ENCODE measurements around the gene DSCAM.

DSCAM gene

GRCh38 chr21:40760821-40761220 is 86.1 kb downstream of the DSCAM start:
- no peak for DNase-seq

DNA sequence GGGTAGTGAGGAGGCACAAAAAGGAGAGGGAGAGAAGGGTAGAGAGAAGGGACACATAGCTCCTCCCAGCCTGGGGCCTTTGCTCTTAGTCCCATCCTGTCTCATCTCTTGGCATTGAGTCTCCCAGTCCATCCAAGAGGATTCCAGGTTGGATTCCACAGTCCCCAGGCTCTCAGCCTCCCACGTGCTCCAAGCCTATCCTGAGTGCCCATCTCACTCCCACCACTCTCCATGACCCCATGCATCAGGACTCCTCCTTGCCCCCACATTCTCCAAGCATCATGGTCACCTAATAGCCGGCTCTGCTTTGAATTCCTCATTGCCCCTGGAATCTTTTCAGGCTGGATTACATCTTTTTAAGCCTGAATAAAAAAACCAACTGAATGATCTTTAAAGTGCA is 87.9 kb downstream of the DSCAM start:
- DNase-seq = no peak

DNA sequence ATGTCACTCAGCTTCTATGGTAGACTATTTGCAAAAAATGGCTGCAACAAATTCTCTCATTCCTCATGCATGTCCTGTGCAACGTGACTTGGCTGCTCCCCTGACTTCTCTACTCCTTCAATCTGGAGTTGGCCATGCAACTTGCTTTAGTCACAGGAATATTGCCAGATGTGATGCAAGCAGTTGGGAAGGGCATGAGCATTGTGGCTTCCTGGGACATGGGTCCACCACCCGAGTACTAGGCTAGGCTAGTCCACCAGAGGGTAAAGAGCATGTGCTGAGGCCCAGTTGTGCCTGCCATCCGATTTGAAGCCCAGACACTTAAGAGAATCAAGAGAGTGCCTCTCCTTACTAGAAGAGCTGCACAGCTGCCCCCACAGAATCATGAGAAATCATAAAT is 89.6 kb downstream of the DSCAM start:
- DNase-seq = no peak

DNA sequence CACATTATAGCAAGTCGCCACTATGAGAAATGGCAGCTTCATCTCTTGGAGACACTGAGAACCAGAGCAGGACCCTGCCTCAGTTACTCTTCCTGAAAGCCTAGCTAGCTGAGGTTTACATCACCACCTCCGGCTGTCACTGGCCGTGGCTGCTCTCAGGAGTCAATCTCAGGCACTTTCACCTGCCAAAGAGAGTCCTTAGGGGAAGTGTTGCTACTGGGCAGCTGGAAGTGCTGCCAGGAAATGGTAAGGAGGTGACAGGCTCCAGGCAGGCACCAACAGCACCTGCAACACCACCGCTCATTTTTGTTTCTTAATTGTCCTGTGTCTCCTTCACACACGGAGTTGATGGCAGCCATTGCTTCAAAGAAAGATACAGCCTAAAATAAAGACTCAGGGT is 92.5 kb downstream of the DSCAM start:
- no peak for DNase-seq

DNA sequence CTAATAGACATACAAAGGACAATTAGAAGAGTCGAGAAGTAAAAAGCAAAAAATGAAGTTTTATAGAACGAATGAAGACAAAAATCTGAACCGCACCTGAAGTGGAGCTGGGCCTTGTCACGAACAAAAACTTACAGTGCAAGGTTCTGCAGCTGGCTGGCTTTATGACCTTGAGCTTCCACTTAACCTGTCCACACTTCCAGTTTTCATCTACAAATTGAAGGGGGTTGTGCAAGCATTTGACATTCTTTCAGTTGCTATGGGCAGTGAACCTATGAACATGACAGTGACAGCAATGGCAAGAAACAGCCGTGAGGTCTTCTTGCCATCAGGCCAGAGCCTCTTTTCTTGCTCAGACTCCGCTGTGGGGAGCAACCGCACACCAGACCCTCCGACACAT is 93.2 kb downstream of the DSCAM start:
- DNase-seq = no peak

GRCh38 chr21:40752125-40752524 is 94.8 kb downstream of the DSCAM start:
- DNase-seq = no peak

GRCh38 chr21:40751221-40751620 is 95.7 kb downstream of the DSCAM start:
- no peak for DNase-seq

DNA sequence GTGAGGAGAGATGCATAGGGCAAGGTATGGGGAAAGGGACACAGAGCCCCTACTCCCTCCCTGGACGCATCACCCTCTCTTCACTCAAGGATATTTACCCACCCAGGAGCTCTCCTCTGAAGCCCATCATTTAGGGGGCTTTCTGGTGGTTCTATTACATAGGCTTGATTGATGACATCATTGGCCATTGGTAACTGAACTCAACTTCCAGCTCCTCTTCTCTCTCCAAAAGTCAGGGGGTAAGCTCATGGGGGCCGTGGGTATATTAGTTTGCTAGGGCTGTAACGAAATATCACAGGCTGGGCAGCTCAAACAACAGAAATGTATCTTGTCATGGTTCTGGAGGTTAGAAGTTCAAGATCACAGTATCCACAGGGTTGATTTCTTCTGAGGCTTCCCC is 110.8 kb downstream of the DSCAM start:
- no peak for DNase-seq

DNA sequence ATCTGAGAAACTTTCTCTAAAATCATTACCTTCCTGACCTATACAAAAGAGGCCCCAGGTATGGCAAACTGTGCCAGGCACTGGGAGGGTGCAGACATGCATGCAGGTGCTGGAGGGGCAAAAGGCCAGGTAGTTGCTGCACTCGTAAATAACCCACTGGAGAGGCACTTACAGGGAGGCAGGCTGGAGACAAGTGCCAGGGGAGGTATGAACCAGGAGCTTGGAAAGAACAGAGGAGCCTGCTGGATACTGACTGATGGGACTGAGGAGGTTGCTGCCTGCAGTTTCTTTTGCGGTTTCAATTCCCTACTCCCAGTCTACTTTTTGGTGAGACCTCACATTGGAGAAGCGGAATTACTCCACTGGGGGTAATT is 113.9 kb downstream of the DSCAM start:
- no peak for DNase-seq

- DNase-seq = no peak
These were observed 114.5 kb downstream of the DSCAM start for GRCh38 chr21:40732253-40733023.

DNA sequence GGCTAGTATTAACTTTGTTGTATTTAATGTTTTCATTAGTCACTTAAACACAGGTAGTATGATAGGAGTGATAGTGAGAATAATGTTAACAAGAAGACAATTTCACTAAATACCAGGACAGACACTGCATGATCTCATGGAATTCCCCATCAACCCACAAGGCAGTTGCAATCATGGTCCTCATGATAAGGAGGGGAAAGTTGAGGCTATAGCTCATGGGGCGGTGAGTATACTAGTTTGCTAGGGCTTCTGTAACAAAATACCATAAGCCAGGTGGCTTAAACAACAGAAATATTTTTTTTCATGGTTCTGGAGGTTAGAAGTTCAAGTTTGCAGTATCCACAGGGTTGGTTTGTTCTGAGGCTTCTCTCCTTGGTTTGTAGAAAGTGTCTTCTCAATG is 115.8 kb downstream of the DSCAM start:
- no peak for DNase-seq

- DNase-seq = no peak
These were observed 116.5 kb downstream of the DSCAM start for GRCh38 chr21:40730426-40730800.

DNA sequence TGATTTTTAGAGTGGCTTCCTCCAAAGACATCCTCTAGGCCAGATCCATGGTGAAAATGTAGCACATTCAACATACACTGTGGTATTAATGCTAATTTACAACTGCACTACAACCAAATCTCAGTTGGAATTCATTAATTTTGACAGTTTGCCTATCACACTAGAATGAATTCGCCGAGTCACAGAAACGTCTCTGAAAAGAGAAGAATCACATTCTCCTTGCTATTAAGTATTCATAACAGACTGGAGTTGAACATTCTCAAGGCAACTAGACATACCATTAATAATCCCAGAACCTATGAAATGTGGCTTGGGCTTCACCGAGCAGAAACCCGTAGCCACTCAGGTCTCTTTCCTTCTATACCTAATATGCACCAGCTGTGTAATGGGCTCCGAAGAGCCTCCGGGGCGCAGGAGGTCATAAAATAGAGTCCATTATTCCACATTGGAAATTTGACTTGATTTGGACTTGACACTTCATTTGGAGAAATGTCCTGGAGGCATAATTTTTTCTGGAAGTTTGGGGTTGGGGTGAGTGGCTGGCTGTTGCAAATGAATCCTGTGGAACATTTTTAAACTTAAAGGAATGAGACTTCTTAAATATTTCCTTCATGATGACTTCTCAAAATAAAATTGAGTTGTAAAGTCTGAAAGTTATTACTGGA is 117.1 kb downstream of the DSCAM start:
- no peak for DNase-seq

GRCh38 chr21:40723966-40724365 is 123.0 kb downstream of the DSCAM start:
- DNase-seq = no peak

DNA sequence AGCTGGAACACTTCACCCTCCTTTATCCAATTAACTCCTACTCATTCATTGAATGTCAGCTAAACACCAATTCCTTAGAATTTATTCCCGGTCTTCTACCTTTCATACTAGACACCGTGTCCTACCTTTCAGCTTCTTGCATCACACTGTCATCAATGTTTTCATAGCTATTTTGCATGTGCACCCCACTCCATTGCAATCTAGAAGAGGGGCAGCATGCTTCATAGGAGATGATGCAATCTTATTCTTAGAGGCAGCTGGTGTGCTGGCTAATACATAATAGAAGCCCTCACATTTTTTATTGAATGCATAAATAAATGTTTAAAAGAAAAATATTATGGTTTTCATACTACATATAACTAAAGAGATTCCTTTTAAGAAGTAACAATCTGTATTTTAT is 123.6 kb downstream of the DSCAM start:
- no peak for DNase-seq

DNA sequence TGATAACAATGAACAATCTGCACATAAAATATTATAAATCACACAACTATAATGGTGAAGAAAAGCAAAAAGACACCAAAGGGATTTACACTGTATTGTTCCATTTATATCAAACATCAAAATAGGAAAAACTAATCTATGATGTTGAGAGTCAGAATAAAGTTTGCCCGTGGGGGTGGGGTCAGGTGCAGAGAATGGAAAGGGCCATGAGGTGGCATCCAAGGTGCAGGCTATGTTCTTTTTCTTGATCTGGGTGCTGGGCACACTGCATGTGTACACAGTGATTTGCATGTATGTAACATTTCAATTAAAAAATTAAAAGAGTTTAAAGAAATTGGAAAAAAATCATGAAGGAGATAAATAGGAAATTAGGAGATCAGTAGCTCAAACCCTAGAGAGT is 127.3 kb downstream of the DSCAM start:
- DNase-seq = no peak

DNA sequence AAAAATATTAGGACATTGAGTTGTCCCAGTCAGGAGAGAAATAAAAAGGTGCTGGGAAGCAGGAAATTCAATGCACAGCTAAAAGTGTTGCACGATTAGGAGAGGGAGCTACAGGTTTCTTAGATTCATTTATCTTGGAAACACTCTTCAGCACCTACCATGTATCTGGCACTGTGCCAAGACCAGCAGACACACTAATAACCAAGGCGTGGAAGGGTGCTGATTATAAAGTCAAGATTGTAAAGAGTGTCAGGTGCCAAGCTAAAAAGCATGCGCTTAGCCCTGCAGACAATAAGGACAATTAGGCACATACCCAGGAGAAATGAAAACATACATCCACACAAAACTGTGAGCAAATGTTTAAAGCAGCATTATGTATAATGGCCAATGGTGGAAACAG is 129.9 kb downstream of the DSCAM start:
- DNase-seq = no peak

DNA sequence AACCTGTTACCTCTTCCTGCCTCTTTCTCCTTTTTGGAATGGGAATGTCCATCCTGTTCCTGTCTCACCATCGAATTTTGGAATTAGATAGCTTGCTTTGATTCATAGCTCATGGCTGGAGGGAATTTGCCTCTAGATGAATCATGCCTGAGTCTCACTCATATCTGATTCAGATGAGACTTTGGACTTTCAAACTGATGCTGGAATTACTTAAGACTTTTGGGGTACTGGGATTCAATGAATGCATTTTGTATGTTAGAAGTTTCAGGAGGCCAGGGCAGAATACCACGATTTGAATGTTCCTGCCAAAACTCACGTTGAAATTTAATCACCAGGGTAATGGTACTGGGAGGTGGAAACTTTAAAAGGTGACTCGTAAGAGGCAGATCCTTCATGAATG is 132.4 kb downstream of the DSCAM start:
- no peak for DNase-seq

DNA sequence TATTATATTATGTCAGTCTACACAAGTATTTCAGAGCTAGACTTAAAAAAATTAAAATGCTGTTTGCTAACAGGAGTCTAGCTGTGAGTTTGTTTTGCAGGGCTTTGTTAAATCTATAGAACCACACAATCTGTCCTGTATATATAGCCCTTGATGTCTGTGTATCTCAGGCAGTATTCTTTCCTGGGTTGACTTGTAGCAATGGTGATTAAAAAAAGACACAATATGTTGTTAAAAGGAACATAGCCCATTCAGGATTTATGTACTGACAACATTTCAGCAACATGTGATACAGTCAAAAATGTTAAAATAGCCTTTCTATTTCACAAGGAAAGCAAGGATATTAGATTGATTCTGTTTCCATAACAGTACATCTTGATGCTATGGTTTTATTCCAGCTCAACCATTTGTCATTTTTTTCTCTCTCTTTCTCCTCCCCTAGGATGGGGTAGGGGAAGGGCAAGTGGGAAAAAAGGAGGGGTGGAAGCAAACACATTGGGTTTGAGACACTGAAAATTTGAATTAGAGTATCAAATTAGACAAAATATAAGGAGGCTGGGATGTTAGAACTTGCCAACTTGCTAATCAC is 139.2 kb downstream of the DSCAM start:
- no peak for DNase-seq

DNA sequence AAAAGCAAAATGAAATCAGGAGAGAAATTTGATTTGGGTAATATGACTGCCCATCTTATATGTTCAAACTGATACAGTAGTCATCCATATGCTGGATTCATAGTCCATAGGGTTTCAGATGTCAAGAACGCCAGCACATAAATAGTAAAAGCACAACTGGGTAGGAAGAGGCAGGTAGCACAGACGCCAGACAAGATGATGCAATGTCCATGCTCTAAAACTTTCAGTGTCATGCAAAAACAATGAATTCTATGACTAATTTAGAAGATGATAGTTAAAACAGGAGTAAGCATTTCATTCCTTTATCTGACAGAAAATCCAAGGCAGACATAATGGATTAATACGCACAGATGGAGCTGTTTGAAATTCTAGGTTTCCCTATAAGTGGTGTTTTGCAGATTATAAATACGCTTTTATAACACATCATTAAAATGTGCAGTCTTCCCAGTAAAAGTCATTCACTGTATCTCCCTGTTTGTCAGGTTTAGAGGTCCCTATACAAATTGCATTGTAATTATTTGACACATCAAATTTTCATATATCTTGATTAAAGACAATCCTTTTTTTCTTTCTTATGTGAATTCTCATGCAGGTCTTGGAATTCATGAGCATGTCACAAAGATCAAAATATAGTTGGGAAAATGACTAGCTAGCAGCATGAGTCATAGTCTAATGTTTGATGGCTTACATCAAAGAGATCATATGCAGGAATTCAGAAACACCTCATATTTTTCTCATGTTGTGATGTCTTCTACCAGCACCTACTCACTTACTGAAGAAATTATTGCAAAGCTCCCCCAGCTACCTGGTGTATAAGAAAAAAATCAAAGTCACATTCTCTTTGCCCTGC is 139.9 kb downstream of the DSCAM start:
- no peak for DNase-seq

DNA sequence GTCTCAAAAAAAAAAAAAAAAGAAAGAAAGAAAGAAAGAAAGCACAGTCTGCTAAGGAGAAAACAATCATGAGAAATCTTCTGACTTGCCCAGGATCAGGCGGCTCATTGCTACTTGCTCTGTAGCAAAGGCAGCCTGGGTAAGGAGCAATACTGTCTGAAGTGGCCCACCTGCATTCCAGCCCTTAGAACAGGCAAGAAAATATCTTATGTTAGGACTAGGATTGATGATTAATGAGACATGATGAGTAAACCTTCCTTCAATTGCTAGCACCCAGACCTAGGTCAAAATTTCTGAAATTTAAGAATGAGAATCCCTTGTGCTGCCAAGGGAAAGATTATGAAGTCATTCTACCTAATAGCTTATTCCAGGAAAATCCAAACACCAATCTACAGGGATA is 140.8 kb downstream of the DSCAM start:
- no peak for DNase-seq

DNA sequence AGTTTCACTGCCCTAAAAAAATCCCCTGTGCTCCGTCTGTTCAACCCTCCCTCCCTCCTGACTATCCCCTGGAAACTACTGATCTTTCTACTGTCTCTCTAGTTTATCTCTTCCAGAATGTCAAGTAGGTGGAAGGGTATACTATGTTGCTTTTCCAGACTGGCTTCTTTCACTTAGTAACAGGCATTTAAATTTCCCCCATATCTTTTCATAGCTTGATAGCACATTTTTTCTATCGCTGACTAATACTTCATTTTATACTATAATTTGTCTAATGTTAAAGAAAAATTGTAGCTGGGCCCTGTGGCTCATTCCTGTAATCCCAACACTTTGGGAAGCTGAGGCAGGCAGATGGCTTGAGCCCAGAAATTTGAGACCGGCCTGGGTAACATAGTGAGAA is 142.8 kb downstream of the DSCAM start:
- no peak for DNase-seq

DNA sequence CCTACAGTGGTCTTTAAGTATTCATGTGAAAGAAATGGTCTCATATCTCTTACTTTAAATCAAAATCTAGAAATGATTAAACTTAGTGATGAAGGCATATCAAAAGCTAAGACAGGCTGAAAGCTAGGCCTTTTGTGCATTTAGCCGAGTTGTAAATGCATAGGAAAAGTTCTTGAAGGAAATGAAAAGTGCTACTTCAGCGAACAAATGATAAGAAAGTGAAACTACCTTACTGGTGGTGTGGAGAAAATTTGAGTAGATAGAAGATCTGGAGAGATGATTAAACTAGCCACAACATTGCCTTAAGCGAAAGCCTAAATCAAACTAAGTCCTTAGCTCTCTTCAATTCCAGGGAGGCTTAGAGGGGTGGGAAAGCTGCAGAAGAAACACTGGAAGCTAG is 147.6 kb downstream of the DSCAM start:
- no peak for DNase-seq

DNA sequence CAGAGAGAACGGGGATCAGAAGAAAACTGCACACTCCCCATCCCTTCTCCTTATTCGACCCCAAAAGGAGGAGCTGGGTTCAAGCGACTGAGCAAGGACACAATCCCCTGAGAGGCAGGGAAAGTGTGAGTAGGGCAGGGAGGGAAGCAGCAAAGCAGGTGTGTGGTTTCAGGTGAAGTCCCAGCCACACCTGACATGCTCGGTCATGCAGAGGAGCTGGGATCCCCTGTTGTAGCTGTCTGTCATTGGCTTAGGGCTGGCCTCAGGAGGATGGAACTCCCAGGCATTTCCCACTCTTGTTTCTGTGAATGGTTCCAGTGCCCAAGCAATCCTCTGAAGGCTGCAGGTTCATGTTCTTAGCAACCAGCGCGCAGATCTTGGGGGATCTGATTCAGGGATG is 150.7 kb downstream of the DSCAM start:
- no peak for DNase-seq
